ENCODE measurements around the gene CRYBG1.

CRYBG1 gene

DNA sequence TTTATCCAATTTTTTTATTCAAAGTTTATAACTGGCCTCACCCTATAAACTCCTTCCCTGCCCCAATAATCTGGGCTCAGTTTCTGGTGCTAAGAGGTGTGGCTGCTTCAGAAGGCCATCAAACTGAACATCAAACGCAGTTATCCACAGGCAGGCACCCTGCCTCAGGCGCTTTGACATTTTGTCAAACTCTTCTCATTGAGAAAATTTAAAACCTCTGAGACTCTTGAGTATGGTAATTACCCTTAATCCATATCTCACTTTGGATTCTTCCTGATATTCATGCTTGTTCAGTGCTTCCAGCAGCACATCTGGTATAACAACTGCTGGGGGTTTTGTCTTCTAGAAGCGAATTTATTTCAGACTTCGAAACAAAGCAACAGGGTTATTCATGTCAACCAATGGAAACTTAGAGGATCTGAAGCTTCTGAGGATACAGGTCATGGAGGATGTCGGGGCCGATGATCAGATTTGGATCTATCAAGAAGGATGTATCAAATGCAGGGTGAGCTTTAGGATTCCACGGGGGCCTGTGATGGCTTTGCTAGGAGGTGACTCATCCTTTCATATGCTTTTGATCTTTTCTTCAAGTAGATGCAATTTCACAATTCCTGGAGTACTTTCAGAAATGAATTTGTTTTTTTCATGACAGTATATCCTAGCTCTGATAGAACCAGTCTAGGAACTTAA, 200.6 kb downstream of the CRYBG1 start:
- Histone ChIP-seq H2AFZ (ENCODE audit: low read length) (no peak overlapping the region), H3K4me2 (ENCODE audit: low read depth, low read length, poor library complexity, severe bottlenecking) (no peak overlapping the region), H3K36me3 (ENCODE audit: insufficient read depth, low read length) (peaks cover 31% of the 10 kb centered on the region; the same call in 1 of the 2 replicates), H3F3A (ENCODE audit: low read depth) (no peaks in the 10 kb centered on the region), H3K9ac (ENCODE audit: low read depth, low read length, poor library complexity, severe bottlenecking) (no peak overlapping the region), H3K27me3 (ENCODE audit: insufficient read depth, low read length, poor library complexity, severe bottlenecking) (no peaks in the 10 kb centered on the region), H3K4me3 (ENCODE audit: low read length, poor library complexity, severe bottlenecking) (no peak overlapping the region), H3K9me3 (ENCODE audit: insufficient read depth, low read depth, low read length) (no peaks in the 10 kb centered on the region), H3K4me1 (ENCODE audit: insufficient read depth, low read length, poor library complexity, severe bottlenecking) (no peaks in the 10 kb centered on the region), H4K20me1 (ENCODE audit: insufficient read depth, low read length, poor library complexity, severe bottlenecking) (no peaks in the 10 kb centered on the region), H3K79me2 (ENCODE audit: insufficient read depth, low read length) (no peaks in the 10 kb centered on the region), H3K9me2 (replicated peaks; ENCODE audit: low read depth, low read length) (no peaks in the 10 kb centered on the region)
- TF ChIP-seq, protein P1, sequence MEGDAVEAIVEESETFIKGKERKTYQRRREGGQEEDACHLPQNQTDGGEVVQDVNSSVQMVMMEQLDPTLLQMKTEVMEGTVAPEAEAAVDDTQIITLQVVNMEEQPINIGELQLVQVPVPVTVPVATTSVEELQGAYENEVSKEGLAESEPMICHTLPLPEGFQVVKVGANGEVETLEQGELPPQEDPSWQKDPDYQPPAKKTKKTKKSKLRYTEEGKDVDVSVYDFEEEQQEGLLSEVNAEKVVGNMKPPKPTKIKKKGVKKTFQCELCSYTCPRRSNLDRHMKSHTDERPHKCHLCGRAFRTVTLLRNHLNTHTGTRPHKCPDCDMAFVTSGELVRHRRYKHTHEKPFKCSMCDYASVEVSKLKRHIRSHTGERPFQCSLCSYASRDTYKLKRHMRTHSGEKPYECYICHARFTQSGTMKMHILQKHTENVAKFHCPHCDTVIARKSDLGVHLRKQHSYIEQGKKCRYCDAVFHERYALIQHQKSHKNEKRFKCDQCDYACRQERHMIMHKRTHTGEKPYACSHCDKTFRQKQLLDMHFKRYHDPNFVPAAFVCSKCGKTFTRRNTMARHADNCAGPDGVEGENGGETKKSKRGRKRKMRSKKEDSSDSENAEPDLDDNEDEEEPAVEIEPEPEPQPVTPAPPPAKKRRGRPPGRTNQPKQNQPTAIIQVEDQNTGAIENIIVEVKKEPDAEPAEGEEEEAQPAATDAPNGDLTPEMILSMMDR (conservative IDR thresholded peaks at IDR 0.05; ENCODE audit: low read length), result no peak
- no peak for TF ChIP-seq EZH2phosphoT487 (IDR thresholded peaks at IDR 0.05; ENCODE audit: borderline replicate concordance)

DNA sequence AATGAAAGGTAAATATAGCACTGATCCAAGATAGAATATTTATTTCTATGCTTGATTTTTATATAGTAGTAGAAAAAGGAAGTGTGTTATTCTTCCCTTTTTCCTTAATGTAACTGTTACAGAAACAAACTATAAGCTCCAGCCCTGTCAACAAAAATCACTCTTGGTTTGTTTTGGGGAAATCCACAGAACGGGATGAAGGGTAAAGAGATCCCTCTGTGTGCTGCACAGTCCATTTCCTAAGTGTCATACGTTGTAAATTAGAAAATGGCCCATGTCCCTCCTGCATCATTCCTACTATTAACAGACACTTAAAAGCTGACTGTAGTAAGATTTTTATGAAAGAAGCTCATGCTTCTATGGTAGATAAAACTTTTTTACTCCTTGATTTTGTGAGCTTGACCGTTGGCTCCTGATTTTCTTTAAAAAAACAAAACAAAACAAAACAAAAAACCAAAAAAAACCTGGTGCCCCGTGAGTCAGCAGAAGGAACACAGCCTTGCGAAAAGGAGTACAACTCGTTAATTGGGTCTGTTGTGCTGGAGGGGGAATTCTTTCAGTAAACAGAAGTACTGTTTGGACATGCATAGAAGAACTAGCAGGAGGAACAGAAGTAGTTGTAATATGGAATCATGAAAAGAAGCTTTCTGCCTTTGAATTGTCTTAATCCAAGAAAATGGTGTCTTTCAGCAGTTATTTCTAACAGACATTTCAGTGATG, 201.3 kb downstream of the CRYBG1 start:
- Histone ChIP-seq H3K4me2 (ENCODE audit: low read depth, low read length, poor library complexity, severe bottlenecking) (no peak overlapping the region), H3K4me3 (ENCODE audit: low read length, poor library complexity, severe bottlenecking) (no peak overlapping the region), H4K20me1 (ENCODE audit: insufficient read depth, low read length, poor library complexity, severe bottlenecking) (no peaks in the 10 kb centered on the region), H2AFZ (ENCODE audit: low read length) (no peak overlapping the region), H3K79me2 (ENCODE audit: insufficient read depth, low read length) (no peaks in the 10 kb centered on the region), H3K9me3 (ENCODE audit: insufficient read depth, low read depth, low read length) (no peaks in the 10 kb centered on the region), H3K9me2 (replicated peaks; ENCODE audit: low read depth, low read length) (no peaks in the 10 kb centered on the region), H3K4me1 (ENCODE audit: insufficient read depth, low read length, poor library complexity, severe bottlenecking) (no peaks in the 10 kb centered on the region), H3K9ac (ENCODE audit: low read depth, low read length, poor library complexity, severe bottlenecking) (no peak overlapping the region), H3K27me3 (ENCODE audit: insufficient read depth, low read length, poor library complexity, severe bottlenecking) (no peaks in the 10 kb centered on the region), H3K36me3 (ENCODE audit: insufficient read depth, low read length) (peaks cover 32% of the 10 kb centered on the region; the same call in 1 of the 2 replicates), H3F3A (ENCODE audit: low read depth) (no peaks in the 10 kb centered on the region)
- TF ChIP-seq, protein P1 (conservative IDR thresholded peaks at IDR 0.05; ENCODE audit: low read length), result no peak
- TF ChIP-seq EZH2phosphoT487 (IDR thresholded peaks at IDR 0.05; ENCODE audit: borderline replicate concordance), result no peak

DNA sequence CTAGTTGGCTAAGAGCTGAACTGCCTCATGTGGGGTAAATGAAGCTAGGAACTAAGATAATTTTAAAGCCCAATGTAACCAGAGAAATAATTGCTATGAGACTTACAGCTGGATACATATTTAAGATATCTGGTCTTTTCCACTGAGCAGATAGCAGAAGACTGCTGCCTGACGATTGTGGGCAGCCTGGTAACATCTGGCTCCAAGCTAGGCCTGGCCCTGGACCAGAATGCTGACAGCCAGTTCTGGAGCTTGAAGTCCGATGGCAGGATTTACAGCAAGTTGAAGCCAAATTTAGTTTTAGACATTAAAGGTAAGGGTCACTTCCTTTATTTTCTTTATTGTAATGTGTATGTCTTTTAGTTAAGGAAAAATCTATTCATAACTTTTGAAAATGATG, 203.1 kb downstream of the CRYBG1 start:
- Histone ChIP-seq H3K4me3 (ENCODE audit: low read length, poor library complexity, severe bottlenecking) (no peak overlapping the region), H3F3A (ENCODE audit: low read depth) (no peaks in the 10 kb centered on the region), H3K9me2 (replicated peaks; ENCODE audit: low read depth, low read length) (no peaks in the 10 kb centered on the region), H3K4me1 (ENCODE audit: insufficient read depth, low read length, poor library complexity, severe bottlenecking) (no peaks in the 10 kb centered on the region), H3K9me3 (ENCODE audit: insufficient read depth, low read depth, low read length) (no peaks in the 10 kb centered on the region), H3K27me3 (ENCODE audit: insufficient read depth, low read length, poor library complexity, severe bottlenecking) (no peaks in the 10 kb centered on the region), H3K79me2 (ENCODE audit: insufficient read depth, low read length) (no peaks in the 10 kb centered on the region), H3K36me3 (ENCODE audit: insufficient read depth, low read length) (peaks cover 34% of the 10 kb centered on the region), H3K4me2 (ENCODE audit: low read depth, low read length, poor library complexity, severe bottlenecking) (no peak overlapping the region), H3K9ac (ENCODE audit: low read depth, low read length, poor library complexity, severe bottlenecking) (no peak overlapping the region), H4K20me1 (ENCODE audit: insufficient read depth, low read length, poor library complexity, severe bottlenecking) (no peaks in the 10 kb centered on the region), H2AFZ (ENCODE audit: low read length) (no peak overlapping the region)
- TF ChIP-seq, protein P1 (conservative IDR thresholded peaks at IDR 0.05; ENCODE audit: low read length), result no peak
- no peak for TF ChIP-seq EZH2phosphoT487 (IDR thresholded peaks at IDR 0.05; ENCODE audit: borderline replicate concordance)

Data from Loucy (cell line).